Fibroblast of skin of left quadriceps (primary cell): Measurements from ENCODE around the gene TEN1.
"Not testable (repeated sequence)": the region's sequence is repeated elsewhere in the genome, so short reads cannot be mapped to it uniquely, and the experiment has no call there.

Source experiments
- DNase-seq, 2 experiments: peaks; one replicate each; pipeline ENCODE4 v3.0.0-alpha.2; 2013; ENCODE audit warnings: low read depth in 2 of 2

The TEN1 gene

GRCh38 chr17:76024353-76024752, 45.3 kb downstream of the TEN1 start:
- DNase-seq = no peak

GRCh38 chr17:76025294-76025693, 46.3 kb downstream of the TEN1 start:
- no peak for DNase-seq

GRCh38 chr17:76026714-76027158, 47.7 kb downstream of the TEN1 start:
- no peak for DNase-seq

GRCh38 chr17:76027159-76027839, 48.3 kb downstream of the TEN1 start, which contains the start of gene EVPL:
Gene EVPL, minus strand, starts transcription at chr17:76027306. Its CDS starts 108 bp downstream, at chr17:76027198.
- DNase-seq = no peak

GRCh38 chr17:76032073-76032779, 53.2 kb downstream of the TEN1 start:
- no peak for DNase-seq

- DNase-seq = no peak
Observed at GRCh38 chr17:76032780-76033108, 53.7 kb downstream of the TEN1 start.

- no peak for DNase-seq
Observed at GRCh38 chr17:76033139-76033538, 54.1 kb downstream of the TEN1 start.

- no peak for DNase-seq
Observed at GRCh38 chr17:76034428-76035350, 55.6 kb downstream of the TEN1 start.

GRCh38 chr17:76036497-76037261, 57.6 kb downstream of the TEN1 start:
- DNase-seq = no peak

- DNase-seq = no peak
Observed at GRCh38 chr17:76038050-76038449, 59.0 kb downstream of the TEN1 start.

GRCh38 chr17:76039121-76039520, 60.1 kb downstream of the TEN1 start:
- no peak for DNase-seq

GRCh38 chr17:76040376-76040775, 61.3 kb downstream of the TEN1 start:
- no peak for DNase-seq

GRCh38 chr17:76042868-76043267, 63.8 kb downstream of the TEN1 start:
- not testable (repeated sequence) for DNase-seq

- not testable (repeated sequence) for DNase-seq
Observed at GRCh38 chr17:76044475-76045007, 65.5 kb downstream of the TEN1 start.

- DNase-seq = no peak
Observed at GRCh38 chr17:76046064-76046463, 67.0 kb downstream of the TEN1 start.

- no peak for DNase-seq
Observed at GRCh38 chr17:76048025-76048605, 69.1 kb downstream of the TEN1 start.

GRCh38 chr17:76048711-76049110, 69.7 kb downstream of the TEN1 start:
- DNase-seq = no peak

GRCh38 chr17:76049239-76049638, 70.2 kb downstream of the TEN1 start:
- DNase-seq = no peak

GRCh38 chr17:76049836-76050537, 70.9 kb downstream of the TEN1 start:
- DNase-seq = no peak
